SK-MEL-5 (cell line): Measurements from ENCODE around the gene DCN. TPM values are rescaled to one million over a fixed set of nuclear protein-coding genes. Genes with fewer than 3 reads are reported as not detected.
"Not testable (repeated sequence)": the region's sequence is repeated elsewhere in the genome, so short reads cannot be mapped to it uniquely, and the experiment has no call there.

Source experiments
- DNase-seq: peaks from one replicate; pipeline ENCODE4 v3.0.0-alpha.2; 2016; ENCODE audit warnings: low read depth, low spot score
- in situ Hi-C: cut with HindIII; loops from 2 replicates; pipeline ENCODE4 v1.10.0; 2016; ENCODE audit warnings: low sequenced_read_pairs, high pct_unique_total_duplicates, low pct_unique_long_range_greater_than_20kb
- polyA plus RNA-seq, 2 experiments: library from polyadenylated mRNA; depleted of rRNA; stranded (reverse); fragments of >200 nt; gene quantifications; 2 replicates each; pipeline ENCODE4 v1.2.3, GENCODE V29; 2015
- total RNA-seq: library from RNA; depleted of rRNA; stranded (reverse); fragments of >200 nt; shearing (Covaris generic); gene quantifications from 2 replicates; pipeline ENCODE4 v1.2.3, GENCODE V29; 2014; rRNA removed

DCN gene, protein sequence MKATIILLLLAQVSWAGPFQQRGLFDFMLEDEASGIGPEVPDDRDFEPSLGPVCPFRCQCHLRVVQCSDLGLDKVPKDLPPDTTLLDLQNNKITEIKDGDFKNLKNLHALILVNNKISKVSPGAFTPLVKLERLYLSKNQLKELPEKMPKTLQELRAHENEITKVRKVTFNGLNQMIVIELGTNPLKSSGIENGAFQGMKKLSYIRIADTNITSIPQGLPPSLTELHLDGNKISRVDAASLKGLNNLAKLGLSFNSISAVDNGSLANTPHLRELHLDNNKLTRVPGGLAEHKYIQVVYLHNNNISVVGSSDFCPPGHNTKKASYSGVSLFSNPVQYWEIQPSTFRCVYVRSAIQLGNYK
- 30.7 and 40.0 TPM in 2 replicates for total RNA-seq
- 44.2 and 50.2 TPM in 2 replicates for polyA plus RNA-seq (2015; cell fraction: cytosol; rRNA removed)
- 9.6 and 24.4 TPM in 2 replicates for polyA plus RNA-seq (2015; cell fraction: nucleus; rRNA removed)

DNA sequence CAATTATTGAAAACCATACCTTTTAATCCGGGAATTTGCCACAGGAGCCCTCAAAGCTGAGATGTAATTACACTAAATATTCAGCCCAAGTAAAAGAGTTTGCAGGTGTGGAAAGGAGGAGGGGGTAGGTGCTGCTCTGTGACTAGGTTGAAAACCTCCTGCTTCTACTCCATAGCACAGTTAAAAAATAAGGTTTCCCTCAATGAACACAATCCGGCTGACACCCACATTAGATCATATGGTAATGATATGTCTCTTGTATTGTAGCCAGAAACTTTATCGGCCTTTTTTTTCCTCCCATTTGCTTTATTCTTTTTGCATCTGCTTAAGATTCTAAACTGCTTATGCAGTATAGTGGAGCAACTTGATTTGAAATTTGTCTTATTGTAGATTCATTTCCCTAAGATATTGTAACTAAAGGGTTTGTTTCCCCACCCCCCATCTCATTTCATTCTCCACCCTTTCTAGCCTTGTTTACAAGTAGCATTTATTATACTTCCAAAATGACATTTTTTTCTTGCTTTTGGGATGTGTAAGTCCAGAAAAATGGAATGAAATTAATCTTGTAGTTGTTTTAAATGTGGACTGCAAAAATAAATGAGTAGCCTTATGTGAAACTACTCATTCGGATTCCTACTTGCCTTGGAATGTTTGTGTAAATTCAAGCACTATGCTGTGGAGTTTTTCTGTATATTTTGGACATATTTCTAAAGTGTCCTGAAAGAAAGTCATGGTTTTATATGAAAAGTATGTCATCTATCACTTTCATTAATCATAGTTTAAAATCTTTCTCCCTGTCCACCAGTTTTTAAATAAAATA is at the start of gene DCN:
Gene DCN, minus strand, starts transcription at position 182 of the 820 bp plus-strand sequence. CDS start 4,265 bp downstream, outside the sequence.
- no peak for DNase-seq
- in situ Hi-C loops = no loop called here

DNA sequence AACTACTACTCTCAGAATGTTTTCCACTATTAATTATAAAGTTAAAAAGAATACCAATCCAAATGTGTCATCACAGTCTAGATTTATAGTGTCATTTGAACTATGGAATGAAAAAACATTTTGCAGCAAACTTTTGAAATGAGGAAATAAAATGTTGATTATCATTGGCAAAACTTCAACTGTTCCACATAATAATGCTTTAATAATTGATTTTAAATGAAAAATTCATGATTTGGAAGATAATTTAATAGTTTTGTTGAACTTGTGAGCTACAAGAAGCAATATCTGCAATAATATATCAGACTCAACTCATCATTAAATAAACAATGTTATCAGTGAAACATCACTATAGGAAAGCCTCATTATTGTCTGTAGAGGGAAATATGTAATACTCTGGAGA is 48.2 kb upstream of the DCN start:
- no peak for DNase-seq
- in situ Hi-C loops = no loop called here

DNA sequence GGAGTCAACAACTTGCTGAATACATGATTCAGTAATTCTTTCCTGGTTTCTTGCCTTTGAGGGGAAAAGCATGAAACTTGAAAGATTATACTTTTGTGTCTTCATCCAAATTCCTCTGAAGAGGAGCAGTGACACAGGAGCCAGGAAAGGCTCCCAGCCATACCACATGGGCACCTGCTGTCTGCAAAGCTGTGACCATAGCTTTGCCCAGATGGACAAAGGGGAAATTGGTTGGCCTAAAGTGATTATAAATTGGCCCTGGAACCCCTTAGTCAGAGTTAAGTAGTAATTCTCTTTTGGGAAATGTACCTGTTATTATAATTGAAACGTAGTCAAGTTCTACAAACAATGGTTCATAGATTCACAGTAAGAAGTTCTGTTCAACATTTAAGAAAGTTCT is 44.3 kb upstream of the DCN start:
- in situ Hi-C loops = no loop called here
- no peak for DNase-seq

DNA sequence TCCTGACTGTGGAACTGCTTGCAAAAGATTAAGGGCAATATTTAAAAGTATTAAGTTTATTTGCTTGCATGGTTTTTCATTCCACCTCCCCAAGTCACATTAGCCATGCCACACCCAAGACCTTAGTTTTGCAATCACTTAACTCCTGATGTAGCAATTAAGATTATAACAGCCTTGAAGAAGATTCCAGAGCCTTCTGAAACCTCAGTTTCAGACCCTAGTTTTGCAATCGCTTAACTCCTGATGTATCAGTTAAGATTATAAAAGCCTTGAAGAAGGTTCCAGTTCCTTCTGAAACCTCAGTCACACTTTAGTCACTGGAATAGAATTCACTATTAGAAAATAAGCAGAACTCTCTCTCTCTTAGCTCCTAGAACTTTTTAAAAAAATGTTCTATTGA is 42.7 kb upstream of the DCN start:
- in situ Hi-C loops = no loop called here
- no peak for DNase-seq

DNA sequence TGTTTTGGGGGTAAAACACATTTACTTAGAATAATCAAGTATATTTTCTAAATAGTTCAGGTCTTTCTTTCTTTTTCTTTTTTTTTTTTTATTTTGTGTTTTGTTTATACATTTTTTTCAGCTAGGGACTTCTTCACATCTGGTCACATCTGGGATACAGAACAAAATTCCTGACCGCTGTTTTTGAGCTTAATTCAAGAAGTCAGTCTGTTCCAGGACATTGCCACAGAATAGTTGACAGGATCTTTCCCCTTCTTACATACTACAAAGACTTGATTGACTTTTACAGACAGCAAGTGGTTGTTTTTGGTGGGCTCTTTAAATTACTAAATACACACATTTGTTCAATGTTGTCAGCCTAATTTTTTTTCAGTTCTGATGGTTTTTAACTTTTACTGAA is 41.8 kb upstream of the DCN start:
- DNase-seq = no peak
- in situ Hi-C loops = no loop called here

DNA sequence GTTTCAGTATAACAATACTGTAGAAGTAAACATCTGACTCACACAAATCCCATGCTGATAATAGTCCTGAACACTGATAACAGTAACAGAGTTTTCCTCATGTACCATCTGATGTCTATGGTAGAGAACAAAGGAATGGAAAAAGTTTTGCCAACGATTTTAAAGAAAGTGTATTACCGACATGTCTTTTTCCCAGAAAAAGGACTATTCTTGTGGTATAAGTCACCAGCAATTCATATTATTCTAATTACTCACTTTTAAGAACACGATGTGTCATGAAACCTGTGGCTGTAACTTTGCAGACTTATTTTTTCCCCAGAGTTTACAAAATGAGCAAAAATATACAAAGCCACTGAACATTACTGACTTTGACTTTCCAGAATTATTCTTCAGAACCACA is 40.1 kb upstream of the DCN start:
- DNase-seq = no peak

DNA sequence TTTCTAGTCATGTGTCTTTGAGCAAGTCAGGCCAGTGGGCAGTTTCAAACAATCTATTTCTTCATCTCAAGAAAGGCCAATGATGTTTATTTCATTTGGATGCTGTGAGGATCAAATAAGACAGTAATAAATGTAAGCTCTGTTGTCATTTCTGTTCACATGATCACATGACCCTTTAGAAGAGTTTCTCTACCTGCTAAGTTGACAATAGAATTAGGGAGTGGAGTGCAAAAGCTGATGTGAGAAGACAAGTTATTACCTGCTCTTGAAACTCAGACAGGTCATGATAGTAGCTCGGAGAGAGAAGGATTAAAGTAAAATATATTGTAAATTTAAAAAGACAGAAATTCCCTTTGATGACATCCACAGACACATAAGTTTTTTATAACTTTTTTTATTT is 37.3 kb upstream of the DCN start:
- no peak for DNase-seq
- in situ Hi-C loops = no loop called here

More for the DNA sequence above, 40.1 kb upstream of the DCN start:
- in situ Hi-C loops = no loop called here

DNA sequence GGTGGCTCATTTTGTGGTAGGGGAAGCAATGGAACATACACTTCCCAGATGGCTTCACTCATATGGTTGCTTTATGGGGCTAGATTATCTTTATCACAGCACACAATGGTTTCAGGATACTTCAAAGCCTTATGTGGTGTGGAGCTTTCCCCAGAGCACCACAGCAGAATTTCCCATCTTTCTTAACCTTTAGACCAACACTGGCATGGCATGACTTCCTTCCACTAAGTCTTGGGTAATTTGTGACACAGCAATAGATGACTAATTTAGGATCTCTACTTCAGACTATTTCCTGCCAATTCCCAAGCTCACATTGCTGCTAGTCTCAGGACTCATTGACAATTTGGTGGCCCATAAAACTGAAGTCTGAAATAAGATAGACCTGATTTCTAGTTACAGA is 36.9 kb upstream of the DCN start:
- in situ Hi-C loops = no loop called here
- DNase-seq = no peak

DNA sequence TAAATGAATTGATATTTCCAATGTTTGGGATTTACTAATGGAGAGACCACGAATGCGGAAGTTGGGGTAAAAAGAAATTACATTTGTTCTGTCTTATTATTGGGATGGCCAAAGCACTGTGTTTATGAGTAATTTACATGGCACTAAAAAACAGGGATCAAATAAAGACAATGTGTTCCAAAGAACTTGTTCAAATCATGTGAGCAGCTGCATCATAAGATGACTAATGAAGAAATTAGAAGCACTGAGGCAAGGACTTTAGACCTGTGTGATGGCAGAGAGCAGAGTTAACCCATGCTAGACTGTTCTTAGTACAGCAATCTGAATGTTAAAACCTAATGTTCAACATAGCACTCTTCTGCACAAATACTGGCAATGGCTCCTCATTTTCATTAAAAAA is 34.3 kb upstream of the DCN start:
- DNase-seq = peak; percentile 4
- in situ Hi-C loops = no loop called here

DNA sequence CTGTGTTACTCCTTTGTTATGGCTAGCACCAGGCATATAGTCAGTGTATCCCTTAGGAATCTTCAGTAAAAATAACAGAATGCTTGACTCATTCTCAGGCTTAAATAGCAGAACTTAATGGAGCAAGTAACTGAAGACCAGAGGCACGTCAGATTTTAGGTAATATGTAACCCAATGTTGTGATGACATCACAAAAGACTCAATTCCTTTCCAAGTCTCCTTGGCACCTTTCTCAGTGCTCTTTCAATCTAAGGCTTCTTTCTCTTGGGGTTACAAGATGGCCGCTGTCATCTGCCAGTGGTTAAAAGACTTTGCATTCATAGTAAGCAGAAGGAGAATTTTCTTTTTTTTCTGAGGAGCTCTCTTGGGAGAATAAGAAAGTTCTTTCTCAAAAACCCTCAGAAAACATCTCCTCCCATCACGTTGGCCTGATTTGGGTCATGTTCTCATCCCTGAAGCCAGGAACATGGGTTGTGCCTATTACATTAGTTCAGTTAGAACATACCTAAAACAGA is 33.4 kb upstream of the DCN start:
- DNase-seq = no peak

DNA sequence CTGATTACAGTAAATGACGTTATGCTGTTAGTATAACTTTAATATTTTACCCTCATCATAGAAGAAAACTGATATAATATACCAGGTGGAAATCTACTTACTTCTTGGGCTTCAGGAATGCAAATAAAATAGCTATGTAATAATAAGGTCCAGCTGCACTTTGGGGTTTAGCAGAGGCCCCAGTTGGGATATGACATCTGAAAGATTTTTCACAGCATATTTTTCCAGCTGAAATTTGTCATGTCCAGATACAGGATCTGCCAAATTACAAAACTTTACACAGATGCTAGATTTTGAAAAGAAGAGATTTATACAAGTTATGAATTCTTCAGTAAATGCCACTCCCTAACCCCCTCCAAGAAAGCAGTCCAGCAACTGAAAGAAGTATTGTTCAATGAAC is 29.2 kb upstream of the DCN start:
- no peak for DNase-seq
- in situ Hi-C loops = no loop called here

More for the DNA sequence above, 33.4 kb upstream of the DCN start:
- in situ Hi-C loops = no loop called here

DNA sequence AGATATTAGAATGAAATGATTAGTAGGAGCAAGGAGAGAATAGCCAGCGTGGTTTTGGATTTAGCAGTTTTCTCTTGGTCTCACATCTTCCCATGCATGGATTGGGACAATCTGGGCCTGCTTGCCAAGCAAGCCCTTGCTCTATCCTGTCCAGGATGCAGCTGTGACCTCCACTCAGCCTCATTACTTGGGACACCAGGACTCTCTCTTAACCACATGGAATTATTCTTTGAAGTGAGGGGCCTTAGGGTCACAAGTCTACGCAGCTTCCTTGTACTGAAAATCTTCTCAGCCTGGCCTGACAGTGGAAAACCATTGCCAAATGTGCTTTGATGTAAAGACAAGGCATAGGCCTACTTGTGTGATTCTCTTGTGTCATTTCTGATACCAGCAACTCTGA is 28.0 kb upstream of the DCN start:
- in situ Hi-C loops = no loop called here
- no peak for DNase-seq

DNA sequence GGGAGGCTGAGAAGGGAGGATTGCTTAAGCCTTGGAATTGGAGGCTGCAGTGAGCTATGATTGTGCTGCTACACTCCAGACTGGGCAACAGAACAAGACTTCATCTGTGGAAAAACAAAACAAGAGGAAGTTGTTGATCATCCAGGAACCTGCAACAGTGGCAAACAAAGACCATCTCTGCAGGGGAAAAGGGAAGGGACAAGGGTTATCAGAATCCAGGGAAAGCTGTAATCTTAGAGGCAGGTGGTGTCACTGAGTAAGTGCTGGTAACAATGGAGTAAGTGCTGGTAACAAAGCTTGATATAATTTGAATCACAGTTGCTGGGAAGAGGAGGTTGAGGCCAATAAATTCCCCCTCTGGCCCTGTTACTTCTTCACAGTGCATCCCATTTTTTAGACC is 27.5 kb upstream of the DCN start:
- in situ Hi-C loops = no loop called here
- no peak for DNase-seq

DNA sequence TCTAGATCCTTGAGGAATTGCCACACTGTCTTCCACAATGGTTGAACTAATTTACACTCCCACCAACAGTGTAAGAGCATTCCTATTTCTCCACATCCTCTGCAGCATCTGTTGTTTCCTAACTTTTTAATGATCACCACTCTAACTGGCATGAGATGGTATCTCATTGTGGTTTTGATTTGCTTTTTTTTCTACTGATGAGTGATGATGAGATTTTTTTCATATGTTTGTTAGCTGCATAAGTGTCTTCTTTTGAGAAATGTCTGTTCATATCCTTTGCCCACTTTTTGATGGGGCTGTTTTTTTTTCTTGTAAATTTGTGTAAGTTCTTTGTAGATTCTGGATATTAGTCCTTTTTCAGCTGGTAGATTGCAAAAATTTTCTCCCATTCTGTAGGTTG is 24.7 kb upstream of the DCN start:
- DNase-seq, in situ Hi-C loops: not testable (repeated sequence)

DNA sequence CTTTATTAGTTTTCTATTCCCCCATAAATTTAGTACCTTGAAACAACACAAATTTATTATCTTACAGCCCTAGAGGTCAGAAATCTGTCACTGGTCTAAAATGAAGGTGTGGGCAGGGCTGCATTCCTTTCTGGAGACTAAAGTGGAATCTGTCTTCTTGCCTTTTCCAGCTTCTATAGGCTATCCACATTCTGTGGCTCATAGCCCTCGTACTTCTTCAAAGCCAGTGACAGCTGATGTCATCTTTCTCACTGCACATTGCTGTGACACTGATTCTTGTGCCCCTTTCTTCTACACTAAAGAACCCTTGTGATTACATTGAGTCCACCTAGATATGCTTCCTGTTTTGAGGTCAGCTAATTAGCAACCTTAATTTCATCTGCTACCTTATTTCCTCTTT is 23.2 kb upstream of the DCN start:
- no peak for DNase-seq
- in situ Hi-C loops = no loop called here

DNA sequence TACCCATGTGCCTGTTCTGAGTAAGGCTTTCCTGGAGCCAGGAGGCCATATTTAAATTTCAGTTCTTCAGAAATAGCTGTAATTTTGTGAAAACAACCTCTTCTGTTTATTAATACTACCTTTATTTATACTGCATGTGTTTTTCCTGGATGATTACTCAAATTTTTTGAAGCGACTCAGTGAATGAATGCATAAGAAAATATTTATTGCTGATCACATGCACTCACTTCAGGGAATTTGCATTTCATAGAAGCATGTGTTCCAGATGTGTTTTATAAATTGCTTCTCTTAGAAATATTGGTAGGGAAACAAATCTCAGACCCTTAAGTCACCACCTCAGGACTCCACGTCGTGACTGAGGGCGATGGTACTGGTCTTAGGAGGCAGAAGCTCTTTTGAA is 21.8 kb upstream of the DCN start:
- DNase-seq = no peak
- in situ Hi-C loops = no loop called here

DNA sequence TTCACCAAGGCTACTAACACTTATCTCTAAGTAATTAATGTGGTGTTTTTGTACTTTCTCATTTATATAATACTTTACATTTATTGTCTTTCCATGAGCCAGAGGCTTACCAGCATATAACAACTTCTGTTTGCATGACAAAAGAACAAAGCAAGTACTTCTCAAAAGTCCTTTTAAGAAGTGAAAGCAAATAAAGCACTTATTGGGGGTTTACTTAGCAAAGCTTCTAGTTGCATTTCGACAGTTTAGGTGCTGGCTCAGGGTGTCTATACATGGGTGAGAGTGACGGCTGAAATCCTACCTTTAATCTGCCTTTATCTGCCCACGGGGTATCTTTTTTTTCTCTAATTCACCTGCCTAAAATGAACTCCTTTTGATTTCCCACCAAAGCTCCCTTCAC is 21.0 kb upstream of the DCN start:
- in situ Hi-C loops = no loop called here
- no peak for DNase-seq

DNA sequence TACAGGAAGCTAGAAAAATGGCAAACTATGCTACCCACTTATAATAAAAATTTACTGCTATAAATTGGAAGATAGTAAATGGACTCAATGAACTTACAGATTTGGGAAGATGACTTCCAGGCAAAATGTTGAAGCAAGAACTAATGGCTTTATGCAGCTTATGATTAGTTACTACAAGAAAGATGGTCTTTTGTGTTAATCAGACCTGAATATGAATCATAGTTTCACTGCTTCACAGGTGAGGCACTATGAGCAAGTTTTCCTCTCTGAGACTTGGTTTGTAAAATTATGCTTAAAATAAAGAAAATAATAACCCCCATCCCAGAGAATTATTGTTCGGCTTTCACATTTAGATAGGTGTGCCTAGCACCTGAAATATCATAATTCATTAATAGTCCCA is 19.8 kb upstream of the DCN start:
- no peak for DNase-seq
- in situ Hi-C loops = no loop called here

DNA sequence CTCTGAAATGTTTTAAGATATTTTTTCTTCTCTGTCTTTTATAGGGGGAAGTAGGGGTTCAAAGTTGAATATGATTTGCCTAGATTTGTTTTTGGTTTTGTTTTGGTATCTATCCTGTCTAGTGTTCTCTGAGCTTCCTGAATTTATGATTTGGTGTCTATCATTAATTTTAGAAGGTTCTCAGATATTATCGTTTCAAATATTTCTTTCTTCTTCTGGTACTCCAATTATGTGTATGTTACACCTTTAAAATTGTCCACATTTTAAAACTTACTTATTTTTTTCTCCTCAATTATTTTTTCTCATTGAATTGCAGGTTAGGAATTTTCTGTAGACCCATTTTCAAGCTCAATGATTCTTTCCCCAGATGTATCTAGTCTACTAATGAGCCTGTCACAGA is 13.8 kb upstream of the DCN start:
- in situ Hi-C loops = no loop called here

More for the DNA sequence above, 13.8 kb upstream of the DCN start:
- no peak for DNase-seq
